Smooth muscle cell (in vitro differentiated cells): Measurements from ENCODE around the gene KIAA1958. TPM values are rescaled to one million over a fixed set of nuclear protein-coding genes. Genes with fewer than 3 reads are reported as not detected.
"Not testable (repeated sequence)": the region's sequence is repeated elsewhere in the genome, so short reads cannot be mapped to it uniquely, and the experiment has no call there.

ENCODE experiments used
- DNase-seq: peaks from one replicate; lab custom pipeline; 2025; ENCODE audit not compliant: unreplicated experiment; lab: John Stamatoyannopoulos, UW
- H2AFZ ChIP-seq: fragments of 200-600 bp; sonication (generic); 2 replicates; pipeline ENCODE4 v1.6.0; 2016; ENCODE audit warnings: antibody characterized with exemption, low read depth, mild to moderate bottlenecking
- H3F3A ChIP-seq: fragments of 200-600 bp; sonication (generic); 2 replicates; pipeline ENCODE4 v1.6.0; 2017; ENCODE audit warnings: antibody characterized with exemption, low read depth
- H3K27ac ChIP-seq: fragments of 200-600 bp; sonication (generic); 2 replicates; pipeline ENCODE4 v1.5.1; 2016; ENCODE audit warnings: low read depth, mild to moderate bottlenecking
- H3K27me3 ChIP-seq: fragments of 200-600 bp; sonication (generic); 2 replicates; pipeline ENCODE4 v1.6.1; 2016; ENCODE audit warnings: low read depth, mild to moderate bottlenecking
- H3K36me3 ChIP-seq: fragments of 200-600 bp; sonication (generic); 2 replicates; pipeline ENCODE4 v1.5.1; 2016; ENCODE audit warnings: low read depth
- H3K4me1 ChIP-seq: fragments of 200-600 bp; sonication (generic); 2 replicates; pipeline ENCODE4 v1.5.1; 2016; ENCODE audit warnings: low read depth
- H3K4me2 ChIP-seq: fragments of 200-600 bp; sonication (generic); 2 replicates; pipeline ENCODE4 v1.6.0; 2016; ENCODE audit warnings: mild to moderate bottlenecking
- H3K4me3 ChIP-seq: fragments of 200-600 bp; sonication (generic); 2 replicates; pipeline ENCODE4 v1.5.1; 2016; ENCODE audit warnings: mild to moderate bottlenecking
- H3K79me2 ChIP-seq: fragments of 200-600 bp; sonication (generic); 2 replicates; pipeline ENCODE4 v1.6.0; 2016; ENCODE audit warnings: low read depth, mild to moderate bottlenecking
- H3K9ac ChIP-seq: fragments of 200-600 bp; sonication (generic); 2 replicates; pipeline ENCODE4 v1.6.0; 2016; ENCODE audit warnings: low read depth
- H3K9me3 ChIP-seq: fragments of 200-600 bp; sonication (generic); replicated peaks from 2 replicates; pipeline ENCODE4 v1.5.1; 2016; ENCODE audit warnings: low read depth
- H4K20me1 ChIP-seq: fragments of 200-600 bp; sonication (generic); 2 replicates; pipeline ENCODE4 v1.6.0; 2016; ENCODE audit warnings: low read depth
- CTCF ChIP-seq: fragments of 200-600 bp; sonication (generic); IDR thresholded peaks from 2 replicates; pipeline ENCODE4 v1.5.1; 2017; ENCODE audit warnings: borderline replicate concordance, mild to moderate bottlenecking, antibody characterized with exemption; ENCODE audit not compliant: insufficient read depth, poor library complexity, severe bottlenecking
- WGBS: methylation state at CpG from one replicate; pipeline ENCODE4 v1.1.7; 2016; ENCODE audit warnings: low lambda C conversion rate; 5-methylcytosine and 5-hydroxymethylcytosine counted together
- polyA plus RNA-seq: library from polyadenylated mRNA; unstranded; fragments of >200 nt; fragmentation: Nextera tagmentation; extraction: Ambion mirVana; gene quantifications from 2 replicates; pipeline ENCODE4 v1.2.1, GENCODE V29; 2016
- total RNA-seq: library from RNA; depleted of rRNA; stranded (reverse); fragments of >200 nt; gene quantifications from 2 replicates; pipeline ENCODE4 v1.2.3, GENCODE V29; 2014

The KIAA1958 gene
- total and polyA plus RNA-seq, 2 experiments from 2014 or later, result 1.1 to 1.8 TPM

GRCh38 chr9:112506571-112506970 lies 19.9 kb downstream of the KIAA1958 start:
- Histone ChIP-seq H3K79me2 (peaks cover 11% of the 10 kb centered on the region), H3K27ac (no peak overlapping the region), H3K9ac (no peak overlapping the region), H3K27me3 (no peaks in the 10 kb centered on the region), H3K4me2 (no peak overlapping the region), H3K9me3 (no peaks in the 10 kb centered on the region), H3K36me3 (no peaks in the 10 kb centered on the region), H3K4me3 (no peak overlapping the region), H4K20me1 (no peaks in the 10 kb centered on the region), H2AFZ (no peak overlapping the region), H3F3A (no peaks in the 10 kb centered on the region), H3K4me1 (no peaks in the 10 kb centered on the region)
- TF ChIP-seq CTCF, result no peak
- no peak for DNase-seq
- 55% methylated on average over 2 of the region's 2 CpGs for WGBS

GRCh38 chr9:112507001-112507680 lies 20.5 kb downstream of the KIAA1958 start:
- Histone ChIP-seq H3K4me2 (no peak overlapping the region), H3K27me3 (no peaks in the 10 kb centered on the region), H3K9ac (no peak overlapping the region), H3K4me3 (no peak overlapping the region), H2AFZ (no peak overlapping the region), H3K36me3 (no peaks in the 10 kb centered on the region), H3F3A (no peaks in the 10 kb centered on the region), H3K4me1 (no peaks in the 10 kb centered on the region), H3K27ac (no peak overlapping the region), H3K79me2 (peaks cover 11% of the 10 kb centered on the region), H3K9me3 (no peaks in the 10 kb centered on the region), H4K20me1 (no peaks in the 10 kb centered on the region)
- 89% methylated on average over 2 of the region's 2 CpGs for WGBS
- TF ChIP-seq CTCF, result no peak
- DNase-seq, result no peak

- TF ChIP-seq CTCF, result no peak
- H4K20me1 ChIP-seq, result no peaks in the 10 kb centered on the region
- peaks cover 11% of the 10 kb centered on the region for H3K79me2 ChIP-seq
- no peak overlapping the region for H3K4me3 ChIP-seq
- H3K4me1 ChIP-seq, result no peaks in the 10 kb centered on the region
- no peaks in the 10 kb centered on the region for H3K27me3 ChIP-seq
- no peak for DNase-seq
- no peaks in the 10 kb centered on the region for H3K36me3 ChIP-seq
- H3K9me3 ChIP-seq, result no peaks in the 10 kb centered on the region
- H3F3A ChIP-seq, result no peaks in the 10 kb centered on the region
- H3K27ac ChIP-seq, result no peak overlapping the region
- no peak overlapping the region for H2AFZ ChIP-seq
- no peak overlapping the region for H3K9ac ChIP-seq
- H3K4me2 ChIP-seq, result no peak overlapping the region
- WGBS, result 90% methylated on average over 2 of the region's 2 CpGs
These were observed 21.8 kb downstream of the KIAA1958 start for GRCh38 chr9:112508377-112508776.

- not testable (repeated sequence) for H3K36me3 ChIP-seq, H3K9ac ChIP-seq, H3K4me1 ChIP-seq, H3F3A ChIP-seq, DNase-seq, H2AFZ ChIP-seq, H3K4me3 ChIP-seq, H3K27me3 ChIP-seq, H3K4me2 ChIP-seq, H4K20me1 ChIP-seq, H3K9me3 ChIP-seq, H3K27ac ChIP-seq
- peaks cover 11% of the 10 kb centered on the region for H3K79me2 ChIP-seq
- over 99% methylated on average over 4 of the region's 4 CpGs for WGBS
These were observed 25.8 kb downstream of the KIAA1958 start for GRCh38 chr9:112512377-112512776.
